Fibroblast of skin of abdomen (primary cell): ENCODE results near the gene TSN.
A peak's percentile ranks its signal among the peaks of the same experiment; 100 is the strongest.
"Not testable (repeated sequence)": the region's sequence is repeated elsewhere in the genome, so short reads cannot be mapped to it uniquely, and the experiment has no call there.

Experiments
- DNase-seq: peaks from one replicate; pipeline ENCODE4 v3.0.0-alpha.2; 2013

TSN gene

DNA sequence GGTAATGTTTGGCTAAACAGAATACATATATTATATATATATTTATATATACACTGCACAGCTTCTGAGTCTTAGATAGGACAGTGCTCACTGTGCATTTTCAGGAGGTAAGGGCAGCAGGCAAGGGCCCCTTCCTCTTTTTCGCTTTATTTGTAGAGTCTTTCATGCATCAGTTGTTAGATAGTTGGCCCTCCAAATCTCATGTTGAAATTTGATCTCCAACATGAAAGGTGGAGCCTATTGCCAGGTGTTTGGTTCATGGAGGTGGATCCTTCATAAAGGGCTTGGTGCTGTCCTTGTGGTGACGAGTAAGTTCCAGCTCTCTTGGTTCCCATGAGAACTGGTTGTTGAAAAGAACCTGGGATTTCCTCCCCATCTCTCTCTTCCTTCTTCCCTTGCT is 48.1 kb downstream of the TSN start:
- no peak for DNase-seq

DNA sequence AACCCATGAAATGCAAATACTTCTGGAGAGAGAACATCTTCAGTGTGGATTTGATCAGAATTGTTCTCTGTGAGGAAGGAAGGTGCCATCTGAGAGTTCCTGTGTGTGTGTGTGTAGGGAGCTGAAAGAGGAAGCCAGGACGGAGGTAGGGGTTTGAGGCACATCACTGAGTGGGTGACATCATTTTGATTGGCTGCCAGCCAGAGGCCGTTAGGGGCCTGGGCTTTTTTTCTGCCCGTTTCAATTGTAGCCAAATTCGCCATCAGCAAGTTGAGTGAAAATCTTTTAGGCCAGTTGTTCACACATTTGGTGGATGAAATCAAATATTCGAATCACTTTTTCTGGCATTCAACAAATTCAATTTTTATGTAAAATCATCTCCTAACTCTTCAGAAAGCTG is 48.9 kb downstream of the TSN start:
- DNase-seq, result peak; percentile 33

- DNase-seq, result no peak
Measured at GRCh38 chr2:121804997-121805765, 49.7 kb downstream of the TSN start.

GRCh38 chr2:121805766-121806143 is 50.3 kb downstream of the TSN start:
- no peak for DNase-seq

DNA sequence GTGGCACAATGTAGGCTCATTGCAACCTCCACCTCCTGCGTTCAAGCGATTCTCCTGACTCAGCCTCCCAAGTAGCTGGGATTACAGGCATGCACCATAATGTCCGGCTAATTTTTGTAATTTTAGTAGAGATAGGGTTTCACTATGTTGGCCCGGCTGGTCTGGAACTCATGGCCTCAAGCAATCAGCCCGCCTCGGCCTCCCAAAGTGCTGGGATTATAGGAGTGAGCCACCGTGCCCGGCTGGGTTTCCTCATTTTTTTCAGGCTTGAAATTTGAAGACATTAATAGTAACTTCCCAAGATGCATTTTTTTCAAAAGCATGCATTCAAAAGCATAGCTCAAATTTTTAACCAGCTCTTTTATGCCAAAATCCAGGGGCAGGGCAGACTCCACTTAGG is 52.3 kb downstream of the TSN start:
- DNase-seq, result not testable (repeated sequence)

DNA sequence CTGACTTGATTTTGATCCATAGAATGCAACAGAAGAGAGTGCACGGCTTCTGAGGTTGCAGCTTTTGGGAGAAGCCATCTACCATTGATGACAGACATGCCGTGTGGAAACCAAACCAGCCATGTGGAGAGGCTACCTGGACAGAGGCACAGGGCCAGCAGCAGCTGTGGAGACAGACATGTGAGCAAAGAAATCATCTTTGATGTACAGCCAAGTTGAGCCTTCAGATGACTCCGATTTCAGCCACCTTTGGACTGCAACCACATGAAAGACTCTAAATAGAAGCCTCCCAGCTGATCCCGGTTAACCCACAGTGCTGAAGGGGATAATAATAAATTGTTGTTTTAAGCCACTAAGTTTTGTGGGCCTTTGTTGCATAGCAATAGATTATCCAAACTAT is 54.2 kb downstream of the TSN start:
- no peak for DNase-seq

GRCh38 chr2:121810959-121811853 is 55.8 kb downstream of the TSN start:
- DNase-seq, result peak; percentile 69

GRCh38 chr2:121813083-121813482 is 57.6 kb downstream of the TSN start:
- DNase-seq, result not testable (repeated sequence)

DNA sequence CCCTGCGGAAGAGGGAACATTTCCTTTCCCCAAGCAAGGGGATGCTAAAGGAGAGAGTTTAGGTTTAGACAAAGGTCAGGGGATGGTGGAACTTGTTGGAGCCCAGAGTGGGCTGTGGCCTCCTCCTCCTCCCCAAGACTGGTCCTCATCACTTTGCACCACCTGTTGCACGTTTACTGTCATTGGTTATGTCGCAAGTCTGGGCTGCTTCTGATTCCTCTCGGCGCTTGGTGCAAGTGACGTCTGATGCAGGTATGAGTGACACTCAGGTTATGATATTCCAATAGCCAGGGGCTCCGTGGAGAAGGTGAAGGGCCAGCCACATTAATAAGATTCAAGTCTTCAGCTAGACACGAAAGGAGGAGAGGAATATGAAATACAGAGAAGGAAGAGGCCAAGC is 59.8 kb downstream of the TSN start:
- DNase-seq, result no peak

DNA sequence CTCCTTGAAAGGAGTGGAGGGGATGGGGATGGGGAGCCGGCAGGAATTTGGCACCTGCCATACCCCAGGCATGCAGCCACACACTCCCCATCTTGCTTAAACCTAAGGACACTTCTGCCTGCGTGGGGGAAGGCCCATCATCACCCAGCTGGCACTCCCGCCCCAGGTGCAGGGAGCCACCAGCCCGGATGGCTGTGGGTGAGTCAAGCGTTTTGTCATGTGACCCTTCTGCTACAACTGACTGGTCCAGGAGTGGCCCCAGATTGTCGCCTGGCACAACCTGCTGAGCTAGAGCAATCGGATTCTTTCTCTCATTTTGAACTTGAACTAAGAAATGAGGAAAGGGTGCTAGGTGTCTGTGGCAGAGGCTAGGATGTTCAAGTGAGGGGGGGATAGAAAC is 61.3 kb downstream of the TSN start:
- DNase-seq, result no peak

GRCh38 chr2:121817304-121817703 is 61.9 kb downstream of the TSN start:
- not testable (repeated sequence) for DNase-seq
